Stimulated activated CD8-positive, alpha-beta memory T cell treated with anti-CD3 and anti-CD28 coated beads, Interleukin-4, amount 100 ng/mL, for 1 hour (primary cell): ENCODE measurements around the gene SOX21.

ENCODE experiments used
- DNase-seq, 2 donors: peaks; one replicate each; pipeline ENCODE4 v3.0.0-alpha.2; 2020; ENCODE audit warnings: low read depth in 2 of 2, low spot score in 1 of 2

Gene SOX21

GRCh38 chr13:94709001-94709834, 3.1 kb downstream of the SOX21 start:
- DNase-seq: no peak

- no peak for DNase-seq
These were observed 4.1 kb downstream of the SOX21 start for GRCh38 chr13:94708031-94708859.

- DNase-seq: no peak
These were observed 4.8 kb downstream of the SOX21 start for GRCh38 chr13:94707400-94708021.

- DNase-seq: no peak
These were observed 5.4 kb downstream of the SOX21 start for GRCh38 chr13:94706843-94707399.

- no peak for DNase-seq
These were observed 6.1 kb downstream of the SOX21 start for GRCh38 chr13:94706101-94706842.

- DNase-seq: no peak
These were observed 7.0 kb downstream of the SOX21 start for GRCh38 chr13:94705081-94706030.

GRCh38 chr13:94704377-94705080, 7.8 kb downstream of the SOX21 start:
- no peak for DNase-seq

- no peak for DNase-seq
These were observed 8.5 kb downstream of the SOX21 start for GRCh38 chr13:94703721-94704314.

GRCh38 chr13:94703271-94703670, 9.1 kb downstream of the SOX21 start:
- no peak for DNase-seq

- no peak for DNase-seq
These were observed 9.9 kb downstream of the SOX21 start for GRCh38 chr13:94702181-94703041.

- DNase-seq: no peak
These were observed 10.8 kb downstream of the SOX21 start for GRCh38 chr13:94701313-94702180.

- no peak for DNase-seq
These were observed 11.8 kb downstream of the SOX21 start for GRCh38 chr13:94700536-94700935.

GRCh38 chr13:94700051-94700535, 12.3 kb downstream of the SOX21 start:
- DNase-seq: no peak

- no peak for DNase-seq
These were observed 16.2 kb downstream of the SOX21 start for GRCh38 chr13:94696171-94696570.

GRCh38 chr13:94692030-94692429, 20.3 kb downstream of the SOX21 start:
- DNase-seq: no peak

- no peak for DNase-seq
These were observed 28.9 kb downstream of the SOX21 start for GRCh38 chr13:94683409-94683808.

- no peak for DNase-seq
These were observed 30.1 kb downstream of the SOX21 start for GRCh38 chr13:94682229-94682628.
